T-helper 17 cell (primary cell): Measurements from ENCODE around the gene MAFB. TPM values are rescaled to one million over a fixed set of nuclear protein-coding genes. Genes with fewer than 3 reads are reported as not detected.

ENCODE experiments used
- ATAC-seq: fragments of 150-1000 bp; cut with Tn5 transposase; 2 replicates; pipeline ENCODE4 v1.10.0; 2021; ENCODE audit warnings: mild to moderate bottlenecking, moderate library complexity
- DNase-seq, 3 donors: peaks; one replicate each; pipeline versions ENCODE4 v3.0.0 to v3.0.0-alpha.2; 2020 to 2021
- H3K9me3 ChIP-seq: one replicate; pipeline ENCODE4 v1.7.0; 2013; ENCODE audit warnings: low read length, mild to moderate bottlenecking; ENCODE audit not compliant: control insufficient read depth, poor library complexity, severe bottlenecking
- H3K27ac Mint-ChIP-seq: one replicate; pipeline ENCODE4 v1.8.0; 2022; ENCODE audit warnings: mild to moderate bottlenecking, moderate library complexity, mixed read lengths
- H3K27me3 Mint-ChIP-seq: one replicate; pipeline ENCODE4 v1.8.0; 2022; ENCODE audit warnings: mixed read lengths
- H3K36me3 Mint-ChIP-seq: one replicate; pipeline ENCODE4 v1.8.0; 2022; ENCODE audit warnings: low read depth, mixed read lengths
- H3K4me1 Mint-ChIP-seq: one replicate; pipeline ENCODE4 v1.8.0; 2022; ENCODE audit warnings: mild to moderate bottlenecking, mixed read lengths
- H3K4me3 Mint-ChIP-seq: one replicate; pipeline ENCODE4 v1.8.0; 2022; ENCODE audit warnings: mild to moderate bottlenecking, moderate library complexity, mixed read lengths
- total RNA-seq, 4 donors: library from RNA in 2 of 4; stranded (reverse) in 2 of 4; gene quantifications; one replicate each; pipeline ENCODE4 v1.2.3 and lab custom pipeline; 2022 to 2026

MAFB gene
- total RNA-seq, 2 donors from 2014 or later = 0.86 to 8.9 TPM

GRCh38 chr20:40714916-40715315 lies 25.9 kb upstream of the MAFB start:
- Mint-ChIP-seq H3K4me1 (peaks cover 4% of the 10 kb centered on the region), H3K4me3 (no peak overlapping the region), H3K36me3 (peaks cover 2% of the 10 kb centered on the region), H3K27ac (no peak overlapping the region), H3K27me3 (peaks cover 52% of the 10 kb centered on the region)
- DNase-seq = no peak
- no peaks in the 10 kb centered on the region for H3K9me3 ChIP-seq
- no peak for ATAC-seq

GRCh38 chr20:40714109-40714508 lies 25.1 kb upstream of the MAFB start:
- ATAC-seq (no peak), DNase-seq (no peak)
- Mint-ChIP-seq H3K27me3 (peaks cover 51% of the 10 kb centered on the region), H3K4me3 (no peak overlapping the region), H3K27ac (no peak overlapping the region), H3K36me3 (peaks cover 2% of the 10 kb centered on the region), H3K4me1 (peaks cover 3% of the 10 kb centered on the region)
- no peaks in the 10 kb centered on the region for H3K9me3 ChIP-seq

GRCh38 chr20:40713508-40713907 lies 24.5 kb upstream of the MAFB start:
- H3K4me3 Mint-ChIP-seq = no peak overlapping the region
- H3K9me3 ChIP-seq = no peaks in the 10 kb centered on the region
- no peak overlapping the region for H3K27ac Mint-ChIP-seq
- H3K36me3 Mint-ChIP-seq = peaks cover 2% of the 10 kb centered on the region
- peaks cover 45% of the 10 kb centered on the region for H3K27me3 Mint-ChIP-seq
- DNase-seq (no peak), ATAC-seq (no peak)
- peaks cover 3% of the 10 kb centered on the region for H3K4me1 Mint-ChIP-seq

DNA sequence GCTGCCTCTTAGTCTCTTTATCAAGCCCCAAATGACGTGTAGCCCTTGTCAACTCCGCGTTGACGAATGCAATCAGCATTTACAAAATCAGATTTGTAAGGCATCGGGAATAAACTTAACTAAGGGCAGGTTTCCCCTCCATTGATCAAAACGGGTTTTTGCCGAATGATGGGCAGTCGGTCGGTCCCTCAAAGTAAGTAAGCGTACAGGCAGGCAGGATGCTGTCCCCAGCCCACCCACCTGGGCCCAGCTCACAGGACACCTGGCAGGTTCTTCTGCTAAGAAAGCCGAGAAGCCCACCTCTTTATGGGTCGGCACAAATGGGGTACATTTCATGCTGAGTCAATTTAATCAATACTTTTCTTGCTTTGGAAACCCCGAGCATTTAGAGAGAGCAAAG lies 22.0 kb upstream of the MAFB start:
- Mint-ChIP-seq H3K4me3 (no peak overlapping the region), H3K27ac (no peak overlapping the region), H3K27me3 (peaks cover 29% of the 10 kb centered on the region), H3K36me3 (no peaks in the 10 kb centered on the region), H3K4me1 (no peaks in the 10 kb centered on the region)
- H3K9me3 ChIP-seq = no peaks in the 10 kb centered on the region
- DNase-seq = no peak
- no peak for ATAC-seq

DNA sequence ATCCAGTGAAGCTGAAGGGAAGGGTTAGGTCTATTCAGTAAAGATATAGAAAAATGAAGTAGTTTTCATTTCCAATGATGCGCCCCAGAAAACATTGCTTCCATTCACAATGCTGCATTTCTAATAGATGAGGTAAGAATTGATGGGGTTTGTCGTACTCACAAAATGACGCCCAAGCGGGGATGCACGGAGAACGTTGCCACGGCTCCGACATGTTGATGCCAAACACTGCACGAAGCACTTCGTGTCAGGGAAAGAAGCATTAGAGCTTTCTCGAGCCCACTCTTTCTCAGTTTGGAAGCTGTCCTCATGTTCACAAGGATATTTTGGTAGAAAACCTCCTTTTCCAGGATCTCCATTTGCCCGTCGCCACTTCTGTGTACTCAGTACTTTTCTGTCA lies 21.6 kb upstream of the MAFB start:
- H3K4me1 Mint-ChIP-seq = no peaks in the 10 kb centered on the region
- H3K9me3 ChIP-seq = no peaks in the 10 kb centered on the region
- H3K4me3 Mint-ChIP-seq = no peak overlapping the region
- H3K27ac Mint-ChIP-seq = no peak overlapping the region
- H3K36me3 Mint-ChIP-seq = no peaks in the 10 kb centered on the region
- ATAC-seq = no peak
- DNase-seq = no peak
- peaks cover 29% of the 10 kb centered on the region for H3K27me3 Mint-ChIP-seq

DNA sequence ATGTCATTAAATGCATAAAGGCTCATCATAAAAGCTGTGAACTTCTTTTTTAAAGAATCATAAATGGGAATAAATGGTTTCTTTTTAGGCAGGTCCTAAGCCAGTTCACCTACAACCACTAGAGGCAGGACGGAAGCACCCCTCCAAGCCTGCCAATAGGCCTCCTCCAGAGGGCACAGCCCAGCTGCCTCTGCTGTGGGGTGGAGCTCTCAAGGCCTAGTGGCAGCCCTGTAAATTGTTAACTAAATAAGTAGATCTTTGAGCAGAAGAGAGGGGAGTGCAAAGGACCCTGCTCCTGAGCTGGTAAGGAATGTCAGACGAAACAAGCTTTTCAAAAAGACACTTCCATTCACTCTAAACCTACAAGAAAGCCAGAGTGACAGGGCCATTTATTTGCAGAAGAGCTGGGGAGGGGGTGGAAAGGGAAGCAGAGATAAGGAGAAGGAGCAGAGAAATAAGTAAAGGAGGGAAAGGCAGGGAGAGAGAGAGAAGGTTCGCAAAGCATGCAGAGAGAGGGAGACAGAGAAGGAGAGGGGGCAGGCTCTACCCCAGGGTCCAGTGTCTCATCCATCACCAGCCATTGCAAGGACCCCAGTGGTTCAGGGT lies 18.0 kb upstream of the MAFB start:
- Mint-ChIP-seq H3K4me1 (no peaks in the 10 kb centered on the region), H3K27me3 (peaks cover 21% of the 10 kb centered on the region), H3K27ac (no peak overlapping the region), H3K4me3 (no peak overlapping the region), H3K36me3 (no peaks in the 10 kb centered on the region)
- no peaks in the 10 kb centered on the region for H3K9me3 ChIP-seq
- DNase-seq (no peak), ATAC-seq (no peak)

DNA sequence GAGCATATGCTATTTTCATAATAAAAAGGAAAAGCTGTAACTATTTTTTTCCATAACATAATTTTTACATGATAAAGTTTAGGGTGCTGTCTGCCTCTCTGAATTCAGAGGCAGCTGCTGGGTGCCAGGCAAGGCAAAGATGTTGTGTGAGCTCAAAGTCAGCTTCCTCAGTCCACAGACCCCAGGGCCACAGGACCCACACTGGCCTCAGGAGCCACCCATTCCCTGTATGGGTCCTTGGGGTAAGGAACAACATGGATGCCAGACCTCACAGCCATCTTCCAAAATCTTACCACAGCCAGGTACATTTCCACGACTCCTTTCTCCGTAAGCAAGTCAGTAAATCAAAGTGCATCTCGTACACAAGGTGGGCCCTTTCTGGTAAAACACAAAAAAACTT lies 16.4 kb upstream of the MAFB start:
- H3K27ac Mint-ChIP-seq = no peak overlapping the region
- DNase-seq (no peak), ATAC-seq (no peak)
- H3K27me3 Mint-ChIP-seq = peaks cover 32% of the 10 kb centered on the region
- no peaks in the 10 kb centered on the region for H3K4me1 Mint-ChIP-seq
- no peaks in the 10 kb centered on the region for H3K9me3 ChIP-seq
- no peak overlapping the region for H3K4me3 Mint-ChIP-seq
- H3K36me3 Mint-ChIP-seq = no peaks in the 10 kb centered on the region

DNA sequence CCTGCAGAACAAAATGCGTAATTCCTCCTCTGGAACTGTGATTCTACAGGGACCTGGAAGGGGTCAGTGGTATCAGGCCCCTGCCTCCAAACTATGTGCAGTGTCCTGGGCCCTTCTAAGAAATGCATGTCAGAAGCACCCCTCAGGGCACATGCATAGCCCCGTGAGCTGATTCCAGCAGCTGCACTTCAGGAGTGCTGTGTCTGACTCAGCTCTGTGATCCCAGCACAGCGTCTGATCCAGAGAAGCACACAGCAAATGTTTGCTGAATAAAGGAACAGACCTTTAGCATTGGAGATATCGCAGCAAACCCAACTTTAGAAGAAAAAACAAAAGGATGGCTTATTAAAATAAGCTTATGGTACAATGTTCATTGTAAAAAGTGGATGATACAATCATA lies 15.8 kb upstream of the MAFB start:
- ATAC-seq (no peak), DNase-seq (no peak)
- H3K9me3 ChIP-seq = no peaks in the 10 kb centered on the region
- Mint-ChIP-seq H3K36me3 (no peaks in the 10 kb centered on the region), H3K27ac (no peak overlapping the region), H3K4me1 (no peaks in the 10 kb centered on the region), H3K27me3 (peaks cover 36% of the 10 kb centered on the region), H3K4me3 (no peak overlapping the region)

GRCh38 chr20:40703975-40704530 lies 15.0 kb upstream of the MAFB start:
- no peaks in the 10 kb centered on the region for H3K4me1 Mint-ChIP-seq
- no peaks in the 10 kb centered on the region for H3K36me3 Mint-ChIP-seq
- H3K27ac Mint-ChIP-seq = no peak overlapping the region
- no peak for DNase-seq
- no peak overlapping the region for H3K4me3 Mint-ChIP-seq
- peaks cover 36% of the 10 kb centered on the region for H3K27me3 Mint-ChIP-seq
- no peaks in the 10 kb centered on the region for H3K9me3 ChIP-seq
- no peak for ATAC-seq

- Mint-ChIP-seq H3K27ac (no peak overlapping the region), H3K4me3 (no peak overlapping the region), H3K36me3 (no peaks in the 10 kb centered on the region), H3K27me3 (peaks cover 46% of the 10 kb centered on the region), H3K4me1 (peaks cover 2% of the 10 kb centered on the region)
- no peaks in the 10 kb centered on the region for H3K9me3 ChIP-seq
- ATAC-seq = no peak
- no peak for DNase-seq
Measured at GRCh38 chr20:40702504-40702903, 13.5 kb upstream of the MAFB start.

DNA sequence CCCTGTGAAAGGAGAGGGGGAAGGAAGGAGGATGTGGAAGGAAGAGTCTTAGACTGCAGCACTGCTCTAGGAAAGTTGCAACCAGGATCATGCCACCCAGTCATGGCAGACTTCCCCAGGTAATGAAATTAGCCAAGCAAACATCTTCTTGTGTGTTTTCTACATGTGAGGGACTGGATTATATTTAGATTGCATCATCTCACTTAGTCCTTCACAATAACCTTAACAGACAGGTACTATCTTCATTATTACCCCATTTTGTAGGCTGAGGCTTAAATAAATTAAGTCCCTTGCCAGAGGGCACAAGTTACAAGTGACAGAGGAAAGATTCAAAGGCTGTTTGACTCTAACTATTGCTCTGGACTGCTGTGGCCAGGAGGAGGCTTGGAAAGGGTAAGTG lies 9.7 kb upstream of the MAFB start:
- ATAC-seq (no peak), DNase-seq (no peak)
- peaks cover 83% of the 10 kb centered on the region for H3K27me3 Mint-ChIP-seq
- H3K4me1 Mint-ChIP-seq = peaks cover 3% of the 10 kb centered on the region
- H3K4me3 Mint-ChIP-seq = no peak overlapping the region
- H3K27ac Mint-ChIP-seq = no peak overlapping the region
- no peaks in the 10 kb centered on the region for H3K36me3 Mint-ChIP-seq
- H3K9me3 ChIP-seq = no peaks in the 10 kb centered on the region

- no peaks in the 10 kb centered on the region for H3K36me3 Mint-ChIP-seq
- ATAC-seq = no peak
- no peak for DNase-seq
- H3K27me3 Mint-ChIP-seq = peaks cover 83% of the 10 kb centered on the region
- no peak overlapping the region for H3K27ac Mint-ChIP-seq
- H3K4me3 Mint-ChIP-seq = no peak overlapping the region
- H3K4me1 Mint-ChIP-seq = peaks cover 3% of the 10 kb centered on the region
- no peaks in the 10 kb centered on the region for H3K9me3 ChIP-seq
Measured at GRCh38 chr20:40698281-40698680, 9.2 kb upstream of the MAFB start.

GRCh38 chr20:40697541-40697940 lies 8.5 kb upstream of the MAFB start:
- no peaks in the 10 kb centered on the region for H3K9me3 ChIP-seq
- H3K27ac Mint-ChIP-seq = no peak overlapping the region
- H3K36me3 Mint-ChIP-seq = no peaks in the 10 kb centered on the region
- H3K27me3 Mint-ChIP-seq = peaks cover 83% of the 10 kb centered on the region
- no peak for DNase-seq
- H3K4me1 Mint-ChIP-seq = peaks cover 5% of the 10 kb centered on the region
- no peak overlapping the region for H3K4me3 Mint-ChIP-seq
- ATAC-seq = no peak

DNA sequence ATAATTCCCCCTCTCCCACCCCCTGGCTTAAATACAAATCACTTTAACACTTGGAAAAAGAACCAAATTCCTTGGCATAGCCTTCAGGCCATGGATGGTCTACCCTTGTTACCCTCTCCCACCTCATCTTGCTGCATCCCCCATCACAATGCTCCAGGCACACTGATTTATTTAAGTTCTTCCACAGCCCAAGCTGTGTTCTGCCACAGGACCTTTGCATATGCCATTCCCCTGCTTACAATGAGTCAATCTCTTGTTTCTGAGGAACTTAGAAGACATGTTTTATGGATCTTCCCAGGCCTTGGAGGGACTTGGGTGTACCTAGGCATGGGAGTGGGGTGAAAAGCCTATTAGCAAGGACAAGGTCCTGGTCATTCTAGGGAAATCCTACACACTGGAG lies 6.2 kb upstream of the MAFB start:
- H3K4me3 Mint-ChIP-seq = no peak overlapping the region

More for the DNA sequence above, 6.2 kb upstream of the MAFB start:
- Mint-ChIP-seq H3K27me3 (peaks cover 81% of the 10 kb centered on the region), H3K27ac (no peak overlapping the region), H3K4me1 (peaks cover 9% of the 10 kb centered on the region), H3K36me3 (peaks cover 10% of the 10 kb centered on the region)
- DNase-seq (no peak), ATAC-seq (no peak)
- H3K9me3 ChIP-seq = no peaks in the 10 kb centered on the region
